ENCODE measurements around the gene ODF2. TPM values are rescaled to one million over a fixed set of nuclear protein-coding genes. Genes with fewer than 3 reads are reported as not detected.

The ODF2 gene
- total RNA-seq, 1 experiment from 2014 or later, result 31.9 TPM

DNA sequence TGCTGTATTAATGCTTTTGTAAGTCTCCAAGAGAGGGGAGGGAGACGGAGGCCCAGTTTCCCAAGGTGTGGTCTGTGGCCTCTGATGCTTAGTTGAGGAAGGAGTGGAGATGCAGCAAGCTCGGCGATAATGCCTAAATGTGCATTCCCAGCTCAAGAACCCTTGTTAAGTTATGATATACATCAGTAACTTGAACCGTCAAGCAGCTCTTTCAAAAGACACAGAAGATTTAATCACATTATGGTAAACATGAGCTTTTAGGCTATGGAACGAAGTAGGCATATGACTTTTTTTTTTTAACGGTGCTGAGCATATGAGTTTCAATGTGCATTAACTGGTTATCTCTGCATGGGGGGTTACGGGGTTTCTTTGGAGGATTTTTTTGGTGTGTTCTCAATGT is 26.4 kb downstream of the ODF2 start (continued):
- TF ChIP-seq, protein P1, sequence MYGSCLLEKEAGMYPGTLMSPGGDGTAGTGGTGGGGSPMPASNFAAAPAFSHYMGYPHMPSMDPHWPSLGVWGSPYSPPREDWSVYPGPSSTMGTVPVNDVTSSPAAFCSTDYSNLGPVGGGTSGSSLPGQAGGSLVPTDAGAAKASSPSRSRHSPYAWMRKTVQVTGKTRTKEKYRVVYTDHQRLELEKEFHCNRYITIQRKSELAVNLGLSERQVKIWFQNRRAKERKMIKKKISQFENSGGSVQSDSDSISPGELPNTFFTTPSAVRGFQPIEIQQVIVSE (CRISPR knock-in tag; IDR thresholded peaks at IDR 0.05; ENCODE audit: borderline replicate concordance), result no peak
- TF ChIP-seq MYBL2 (CRISPR knock-in tag; IDR thresholded peaks at IDR 0.05), result no peak
- no peak for TF ChIP-seq JUN (CRISPR knock-in tag; IDR thresholded peaks at IDR 0.05)
- no peak for TF ChIP-seq ZNF396 (CRISPR knock-in tag; IDR thresholded peaks at IDR 0.05; ENCODE audit: borderline replicate concordance)
- no peak for TF ChIP-seq ZNF671 (CRISPR knock-in tag; IDR thresholded peaks at IDR 0.05)

DNA sequence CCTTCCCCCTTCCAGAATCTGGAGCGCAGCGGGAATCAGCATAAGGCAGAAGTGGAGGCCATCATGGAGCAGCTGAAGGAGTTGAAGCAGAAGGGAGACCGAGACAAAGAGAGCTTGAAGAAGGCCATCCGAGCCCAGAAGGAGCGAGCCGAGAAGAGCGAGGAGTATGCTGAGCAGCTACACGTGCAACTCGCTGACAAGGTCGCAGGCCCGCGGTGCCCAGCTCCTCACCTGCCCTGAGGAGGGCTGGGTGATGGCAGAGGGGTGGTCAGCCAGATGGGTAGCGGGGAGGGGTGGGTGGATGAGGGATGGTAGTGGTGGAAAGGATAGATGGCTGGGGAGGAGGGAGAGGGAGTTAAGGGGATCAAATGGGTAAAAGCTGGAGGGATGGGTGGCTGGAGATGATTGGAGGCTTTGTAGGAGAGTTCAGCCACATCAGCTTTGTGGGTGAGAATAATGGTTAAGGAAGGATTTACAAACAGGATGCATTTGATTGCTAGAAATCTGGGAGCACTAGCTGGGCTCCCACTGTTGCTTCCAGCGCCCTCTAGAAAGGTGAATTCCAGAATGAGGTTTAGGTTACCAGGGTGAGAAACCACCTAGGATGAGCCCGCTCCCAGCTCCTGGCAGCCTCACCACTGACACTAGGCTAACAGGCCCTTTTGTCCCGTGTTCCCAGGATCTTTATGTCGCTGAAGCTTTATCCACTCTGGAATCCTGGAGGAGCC is 29.0 kb downstream of the ODF2 start:
- TF ChIP-seq HMGA2 (CRISPR knock-in tag; IDR thresholded peaks at IDR 0.05), result no peak
- TF ChIP-seq, protein P2, sequence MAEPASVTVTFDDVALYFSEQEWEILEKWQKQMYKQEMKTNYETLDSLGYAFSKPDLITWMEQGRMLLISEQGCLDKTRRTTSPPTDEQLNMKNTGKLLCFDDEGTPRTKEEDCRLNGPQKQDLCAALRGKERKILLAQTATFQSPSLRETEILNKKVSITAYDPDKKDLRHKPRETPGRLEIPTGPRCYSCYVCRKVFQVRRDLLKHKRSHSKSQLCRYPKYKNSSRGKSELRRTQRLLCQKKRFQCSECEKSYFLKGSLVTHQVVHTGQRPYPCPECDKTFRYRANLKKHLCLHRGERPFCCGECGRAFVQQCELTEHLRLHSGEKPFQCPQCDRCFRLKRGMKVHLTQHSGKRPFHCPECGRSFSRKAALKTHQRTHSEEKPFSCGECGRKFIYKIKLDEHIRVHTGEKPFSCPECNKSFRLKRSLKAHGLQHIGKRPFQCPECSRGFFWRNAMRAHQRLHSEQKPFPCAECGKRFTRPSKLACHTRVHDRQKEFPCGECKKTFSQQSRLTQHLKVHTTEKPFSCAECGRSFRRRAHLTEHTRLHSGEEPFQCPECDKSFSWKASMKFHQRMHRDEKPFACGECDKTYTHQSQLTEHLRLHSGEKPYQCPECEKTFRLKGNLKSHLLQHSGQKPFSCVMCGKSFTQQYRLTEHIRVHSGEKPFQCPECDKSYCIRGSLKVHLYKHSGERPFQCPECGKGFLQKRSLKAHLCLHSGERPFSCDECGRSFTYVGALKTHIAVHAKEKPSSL (CRISPR knock-in tag; conservative IDR thresholded peaks at IDR 0.05), result no peak
- TF ChIP-seq GRHL2 (CRISPR knock-in tag; IDR thresholded peaks at IDR 0.05; ENCODE audit: insufficient replicate concordance, severe bottlenecking), result no peak
- TF ChIP-seq TEAD4 (CRISPR knock-in tag; IDR thresholded peaks at IDR 0.05), result no peak
- TF ChIP-seq, protein P1 (CRISPR knock-in tag; IDR thresholded peaks at IDR 0.05; ENCODE audit: borderline replicate concordance), result no peak
- no peak for TF ChIP-seq ELF4 (CRISPR knock-in tag; IDR thresholded peaks at IDR 0.05; ENCODE audit: low read depth)
- no peak for TF ChIP-seq NFE2L1 (CRISPR knock-in tag; IDR thresholded peaks at IDR 0.05)
- peak overlapping the region; percentile 26; the same call in 1 of the 2 replicates for H3K27ac Mint-ChIP-seq
- H3K4me3 Mint-ChIP-seq, result no peak overlapping the region
- DNase-seq (ENCODE audit: low spot score) (no peak), ATAC-seq (peak; percentile 65)
- POLR2A ChIA-PET, result interaction anchor here (0.5 kb wide), 1 partner anchor 23 kb away, joined by 4 read pairs; no protein-coding TSS in a partner anchor
- H3K9me3 Mint-ChIP-seq, result no peaks in the 10 kb centered on the region
- CTCF ChIA-PET, result interaction anchor here (0.7 to 2.2 kb wide), 5 partner anchors 10 to 123 kb away, joined by 3 to 11 read pairs (median 3); no protein-coding TSS in a partner anchor
- peaks cover 46% of the 10 kb centered on the region for H3K36me3 Mint-ChIP-seq
- no peaks in the 10 kb centered on the region for H3K27me3 Mint-ChIP-seq (ENCODE audit: low read depth)
- no peaks in the 10 kb centered on the region for H3K4me1 Mint-ChIP-seq

DNA sequence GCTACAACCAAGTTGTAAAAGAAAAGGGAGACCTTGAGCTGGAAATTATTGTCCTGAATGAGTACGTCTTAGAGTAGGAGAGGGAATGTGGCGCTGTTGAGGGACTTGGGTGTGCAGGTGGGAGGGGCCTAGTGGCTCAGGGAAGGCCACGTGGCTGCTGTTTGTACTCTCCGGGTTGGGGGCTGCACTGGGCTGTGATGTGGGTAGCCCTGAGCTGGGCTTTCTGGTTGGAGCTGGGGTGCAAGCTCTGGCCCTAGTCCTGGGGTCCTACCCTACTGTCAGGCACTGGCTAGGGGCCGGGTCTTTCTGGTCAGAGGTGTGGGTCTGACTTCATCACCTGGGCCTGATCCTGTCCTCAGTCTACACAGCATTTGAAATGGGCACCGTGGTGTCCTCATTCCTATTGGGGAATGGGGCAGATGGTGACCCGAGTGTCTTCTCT is 29.6 kb downstream of the ODF2 start:
- POLR2A ChIA-PET, result no interaction called here
- no peaks in the 10 kb centered on the region for H3K9me3 Mint-ChIP-seq
- ATAC-seq (peak; percentile 59), DNase-seq (ENCODE audit: low spot score) (no peak)
- H3K4me3 Mint-ChIP-seq, result no peak overlapping the region
- no peaks in the 10 kb centered on the region for H3K27me3 Mint-ChIP-seq (ENCODE audit: low read depth)
- H3K27ac Mint-ChIP-seq, result no peak overlapping the region
- no peaks in the 10 kb centered on the region for H3K4me1 Mint-ChIP-seq
- TF ChIP-seq, protein P3, sequence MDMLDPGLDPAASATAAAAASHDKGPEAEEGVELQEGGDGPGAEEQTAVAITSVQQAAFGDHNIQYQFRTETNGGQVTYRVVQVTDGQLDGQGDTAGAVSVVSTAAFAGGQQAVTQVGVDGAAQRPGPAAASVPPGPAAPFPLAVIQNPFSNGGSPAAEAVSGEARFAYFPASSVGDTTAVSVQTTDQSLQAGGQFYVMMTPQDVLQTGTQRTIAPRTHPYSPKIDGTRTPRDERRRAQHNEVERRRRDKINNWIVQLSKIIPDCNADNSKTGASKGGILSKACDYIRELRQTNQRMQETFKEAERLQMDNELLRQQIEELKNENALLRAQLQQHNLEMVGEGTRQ (CRISPR knock-in tag; IDR thresholded peaks at IDR 0.05), result peak; percentile 29; the same call in 1 of the 2 replicates
- TF ChIP-seq NR2C2 (CRISPR knock-in tag; IDR thresholded peaks at IDR 0.05) (no peak), NFE2L1 (CRISPR knock-in tag; IDR thresholded peaks at IDR 0.05) (no peak), CREM (CRISPR knock-in tag; IDR thresholded peaks at IDR 0.05) (no peak)
- TF ChIP-seq, protein P4, sequence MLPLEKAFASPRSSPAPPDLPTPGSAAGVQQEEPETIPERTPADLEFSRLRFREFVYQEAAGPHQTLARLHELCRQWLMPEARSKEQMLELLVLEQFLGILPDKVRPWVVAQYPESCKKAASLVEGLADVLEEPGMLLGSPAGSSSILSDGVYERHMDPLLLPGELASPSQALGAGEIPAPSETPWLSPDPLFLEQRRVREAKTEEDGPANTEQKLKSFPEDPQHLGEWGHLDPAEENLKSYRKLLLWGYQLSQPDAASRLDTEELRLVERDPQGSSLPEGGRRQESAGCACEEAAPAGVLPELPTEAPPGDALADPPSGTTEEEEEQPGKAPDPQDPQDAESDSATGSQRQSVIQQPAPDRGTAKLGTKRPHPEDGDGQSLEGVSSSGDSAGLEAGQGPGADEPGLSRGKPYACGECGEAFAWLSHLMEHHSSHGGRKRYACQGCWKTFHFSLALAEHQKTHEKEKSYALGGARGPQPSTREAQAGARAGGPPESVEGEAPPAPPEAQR (CRISPR knock-in tag; IDR thresholded peaks at IDR 0.05), result no peak
- H3K36me3 Mint-ChIP-seq, result peaks cover 50% of the 10 kb centered on the region
- CTCF ChIA-PET, result interaction anchor here (0.7 to 2.2 kb wide), 4 partner anchors 10 to 124 kb away, joined by 3 to 11 read pairs (median 4); no protein-coding TSS in a partner anchor

All from WTC11 (cell line).